K562 (cell line): Measurements from ENCODE around the gene IQUB. TPM values are rescaled to one million over a fixed set of nuclear protein-coding genes. Genes with fewer than 3 reads are reported as not detected.

Experiments
- AFF4 ChIP-seq: sonication (generic); formaldehyde crosslinking; IDR thresholded peaks from 2 replicates; pipeline ENCODE4 v1.8.0; 2023; ENCODE audit warnings: mild to moderate bottlenecking, missing genetic modification reagents
- CHCHD3 ChIP-seq: fragments of 250-450 bp; sonication (Bioruptor Pico); IDR thresholded peaks from 2 replicates; pipeline ENCODE4 v2.1.2; 2022; ENCODE audit warnings: mild to moderate bottlenecking
- ELK1 ChIP-seq: sonication (generic); formaldehyde crosslinking; IDR thresholded peaks from 2 replicates; pipeline ENCODE4 v1.8.1; 2022; ENCODE audit warnings: missing genetic modification reagents
- HDAC1 ChIP-seq, 2 experiments: fragments of 450-650 bp; IDR thresholded peaks; 2 replicates each; pipeline ENCODE4 v1.6.1; 2016 to 2017; ENCODE audit warnings: inconsistent platforms in 1 of 2, mild to moderate bottlenecking in 1 of 2, moderate library complexity in 1 of 2
- HDGF ChIP-seq: fragments of 450-650 bp; IDR thresholded peaks from 2 replicates; pipeline ENCODE4 v1.6.1; 2016
- HSF4 ChIP-seq: fragments of 250-450 bp; sonication (Bioruptor Pico); IDR thresholded peaks from 2 replicates; pipeline ENCODE4 v2.1.2; 2022; ENCODE audit warnings: mild to moderate bottlenecking, moderate library complexity, borderline replicate concordance
- MEIS2 ChIP-seq: fragments of 450-650 bp; IDR thresholded peaks from 2 replicates; pipeline ENCODE4 v1.6.1; 2014; ENCODE audit warnings: mild to moderate bottlenecking; ENCODE audit not compliant: partially characterized antibody
- NFATC3 ChIP-seq: fragments of 450-650 bp; IDR thresholded peaks from 2 replicates; pipeline ENCODE4 v1.6.1; 2017; ENCODE audit warnings: mild to moderate bottlenecking
- TAF7 ChIP-seq: fragments of 450-650 bp; IDR thresholded peaks from 2 replicates; pipeline ENCODE4 v1.6.1; 2016; ENCODE audit warnings: missing genetic modification characterization, missing compliant biosample characterization
- ZBTB26 ChIP-seq: fragments of 450-650 bp; formaldehyde crosslinking; IDR thresholded peaks from 2 replicates; pipeline ENCODE4 v1.4.0; 2022; ENCODE audit warnings: missing genetic modification characterization
- ZNF143 ChIP-seq: sonication (generic); formaldehyde crosslinking; IDR thresholded peaks from 2 replicates; pipeline ENCODE4 v1.9.0; 2022; ENCODE audit warnings: mild to moderate bottlenecking, missing genetic modification reagents
- ZNF561 ChIP-seq: fragments of 450-650 bp; formaldehyde crosslinking; conservative IDR thresholded peaks from 2 replicates; pipeline ENCODE4 v1.4.0; 2020; ENCODE audit warnings: mild to moderate bottlenecking, moderate library complexity
- ZNF740 ChIP-seq, 3 experiments: fragments of 200-800 bp in 1 of 3; sonication (Bioruptor generic) in 1 of 3; sonication (generic) in 1 of 3; formaldehyde crosslinking in 1 of 3; IDR thresholded peaks; 2 replicates each; pipeline versions ENCODE4 v1.6.1 to v1.8.0; 2016 to 2022; ENCODE audit warnings: mild to moderate bottlenecking in 2 of 3, missing compliant biosample characterization in 2 of 3, missing genetic modification characterization in 2 of 3, missing genetic modification reagents in 1 of 3
- ZNF766 ChIP-seq: fragments of 200-800 bp; sonication (Bioruptor generic); conservative IDR thresholded peaks from 2 replicates; pipeline ENCODE4 v1.6.1; 2016; ENCODE audit warnings: missing genetic modification characterization, missing compliant biosample characterization
- ZNF780A ChIP-seq: fragments of 250-450 bp; sonication (Bioruptor Pico); IDR thresholded peaks from 2 replicates; pipeline ENCODE4 v1.5.0; 2021; ENCODE audit warnings: mild to moderate bottlenecking
- polyA plus RNA-seq, 8 experiments: library from polyadenylated mRNA; depleted of rRNA in 4 of 8; stranded (reverse) in 5 of 8; unstranded in 3 of 8; fragments of >200 nt; fragmentation: Nextera tagmentation in 2 of 8; fragmentation: Illumina TruSeq in 1 of 8; extraction: Ambion mirVana in 2 of 8; extraction: Trizol in 1 of 8; gene quantifications; 2 replicates each; pipeline versions ENCODE4 v1.2.1 to v1.2.3, GENCODE V29; 2011 to 2014; ENCODE audit warnings: inconsistent platforms in 1 of 8, missing spikeins in 1 of 8
- total RNA-seq, 7 experiments: library from RNA; depleted of rRNA in 6 of 7; stranded (reverse); fragments of >200 nt in 6 of 7; fragmentation: Illumina TruSeq in 2 of 7; extraction: Trizol in 2 of 7; gene quantifications; 2 replicates each; pipeline versions ENCODE4 v1.2.1 to v1.2.3, GENCODE V29; 2011 to 2021; ENCODE audit warnings: low replicate concordance in 1 of 7
- TF ChIP-seq, protein P1 (sequence below): fragments of 250-450 bp; sonication (Bioruptor Pico); IDR thresholded peaks from 2 replicates; pipeline ENCODE4 v1.8.0; 2022; ENCODE audit warnings: moderate library complexity, mild to moderate bottlenecking, inconsistent platforms
- TF ChIP-seq, protein P2 (sequence below), 2 experiments: IDR thresholded peaks; 2 replicates each; pipeline ENCODE4 v1.6.1; 2011; ENCODE audit warnings: borderline replicate concordance in 1 of 2, control low read depth in 1 of 2, low read depth in 1 of 2, low read length in 1 of 2, mild to moderate bottlenecking in 1 of 2, mixed read lengths in 1 of 2, moderate library complexity in 1 of 2; ENCODE audit not compliant: insufficient read depth in 1 of 2, insufficient read length in 1 of 2, poor library complexity in 1 of 2, severe bottlenecking in 1 of 2; ENCODE audit errors: extremely low read depth in 1 of 2
- TF ChIP-seq, protein P3 (sequence below): fragments of 250-450 bp; sonication (Bioruptor Pico); IDR thresholded peaks from 2 replicates; pipeline ENCODE4 v1.8.0; 2021; ENCODE audit warnings: borderline replicate concordance, mild to moderate bottlenecking, moderate library complexity; ENCODE audit not compliant: poor library complexity, severe bottlenecking

IQUB gene
- total and polyA plus RNA-seq, 9 of the 15 experiments (the other 6 are each of a cell fraction or from before 2014, with no cell fraction given) = 0.62 to 2.6 (median 1.4) TPM

- TF ChIP-seq ZBTB26 (CRISPR knock-in tag) (0 out of 2 replicates have a peak, but pooled peaks have one; percentile 21), NFATC3 (no peak), ZNF561 (no peak), HSF4 (CRISPR knock-in tag) (no peak), ZNF780A (no peak), TAF7 (tag) (peak; percentile 39; the same call in 1 of the 2 replicates), MEIS2 (peak; percentile 24), CHCHD3 (CRISPR knock-in tag) (no peak), ELK1 (no peak), ZNF766 (peak; percentile 54; the same call in 1 of the 2 replicates), ZNF143 (no peak), ZNF740 (CRISPR knock-in tag; IDR thresholded peaks at IDR 0.05) (no peak), ZNF740 (tag; IDR thresholded peaks at IDR 0.05) (peak in 1 of 2 experiments; percentile 68; a peak in 1 of 4 replicates), AFF4 (CRISPR knock-in tag) (no peak), HDAC1 (IDR thresholded peaks at IDR 0.05) (peak in 1 of 2 experiments; percentile 5; a peak in 1 of 4 replicates), HDGF (0 out of 2 replicates have a peak, but pooled peaks have one; percentile 18)
- TF ChIP-seq, protein P1, sequence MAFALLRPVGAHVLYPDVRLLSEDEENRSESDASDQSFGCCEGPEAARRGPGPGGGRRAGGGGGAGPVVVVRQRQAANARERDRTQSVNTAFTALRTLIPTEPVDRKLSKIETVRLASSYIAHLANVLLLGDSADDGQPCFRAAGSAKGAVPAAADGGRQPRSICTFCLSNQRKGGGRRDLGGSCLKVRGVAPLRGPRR (CRISPR knock-in tag) = no peak
- TF ChIP-seq, protein P2, sequence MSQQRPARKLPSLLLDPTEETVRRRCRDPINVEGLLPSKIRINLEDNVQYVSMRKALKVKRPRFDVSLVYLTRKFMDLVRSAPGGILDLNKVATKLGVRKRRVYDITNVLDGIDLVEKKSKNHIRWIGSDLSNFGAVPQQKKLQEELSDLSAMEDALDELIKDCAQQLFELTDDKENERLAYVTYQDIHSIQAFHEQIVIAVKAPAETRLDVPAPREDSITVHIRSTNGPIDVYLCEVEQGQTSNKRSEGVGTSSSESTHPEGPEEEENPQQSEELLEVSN (IDR thresholded peaks at IDR 0.05; ENCODE audit: borderline replicate concordance in 1 of 2, extremely low read depth in 1 of 2, insufficient read depth in 1 of 2, insufficient read length in 1 of 2, low read depth in 1 of 2, low read length in 1 of 2, poor library complexity in 1 of 2, severe bottlenecking in 1 of 2) = no peak
- TF ChIP-seq, protein P3, sequence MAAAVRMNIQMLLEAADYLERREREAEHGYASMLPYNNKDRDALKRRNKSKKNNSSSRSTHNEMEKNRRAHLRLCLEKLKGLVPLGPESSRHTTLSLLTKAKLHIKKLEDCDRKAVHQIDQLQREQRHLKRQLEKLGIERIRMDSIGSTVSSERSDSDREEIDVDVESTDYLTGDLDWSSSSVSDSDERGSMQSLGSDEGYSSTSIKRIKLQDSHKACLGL (CRISPR knock-in tag) = no peak
Measured at GRCh38 chr7:123557016-123557397, 22.6 kb upstream of the IQUB start (continued).
